Activated CD4-positive, CD25-positive, alpha-beta regulatory T cell treated with anti-CD3 and anti-CD28 coated beads, Interleukin-2, amount 50 U/mL, for 24 hours (primary cell): ENCODE data around the gene SLC10A6.

Source experiments
- ATAC-seq, 2 donors: fragments of 150-1000 bp; cut with Tn5 transposase; one replicate each; pipeline ENCODE4 v1.10.0; 2021; ENCODE audit warnings: mild to moderate bottlenecking in 1 of 2, moderate library complexity in 1 of 2

The SLC10A6 gene

GRCh38 chr4:86847571-86847970 lies 1.6 kb downstream of the SLC10A6 start:
- ATAC-seq, result no peak

- no peak for ATAC-seq
Measured at GRCh38 chr4:86846921-86847320, 2.3 kb downstream of the SLC10A6 start.

GRCh38 chr4:86845593-86845992 lies 3.6 kb downstream of the SLC10A6 start:
- ATAC-seq, result no peak

- no peak for ATAC-seq
Measured at GRCh38 chr4:86841309-86841708, 7.9 kb downstream of the SLC10A6 start.

GRCh38 chr4:86840858-86841257 lies 8.3 kb downstream of the SLC10A6 start:
- no peak for ATAC-seq

- no peak for ATAC-seq
Measured at GRCh38 chr4:86837691-86838503, 11.3 kb downstream of the SLC10A6 start.

GRCh38 chr4:86835677-86836076 lies 13.5 kb downstream of the SLC10A6 start:
- no peak for ATAC-seq

GRCh38 chr4:86834901-86835300 lies 14.3 kb downstream of the SLC10A6 start:
- ATAC-seq, result no peak

- no peak for ATAC-seq
Measured at GRCh38 chr4:86833615-86834014, 15.6 kb downstream of the SLC10A6 start.

GRCh38 chr4:86831262-86832130 lies 17.7 kb downstream of the SLC10A6 start:
- ATAC-seq, result no peak

- ATAC-seq, result no peak
Measured at GRCh38 chr4:86825511-86825910, 23.7 kb downstream of the SLC10A6 start.

- no peak for ATAC-seq
Measured at GRCh38 chr4:86822136-86822535, 27.0 kb downstream of the SLC10A6 start.

GRCh38 chr4:86821151-86821550 lies 28.0 kb downstream of the SLC10A6 start:
- ATAC-seq, result no peak

- no peak for ATAC-seq
Measured at GRCh38 chr4:86819561-86819960, 29.6 kb downstream of the SLC10A6 start.

GRCh38 chr4:86818841-86819240 lies 30.3 kb downstream of the SLC10A6 start:
- no peak for ATAC-seq

- ATAC-seq, result no peak
Measured at GRCh38 chr4:86818211-86818610, 31.0 kb downstream of the SLC10A6 start.

GRCh38 chr4:86816501-86817273 lies 32.5 kb downstream of the SLC10A6 start:
- no peak for ATAC-seq

GRCh38 chr4:86815653-86816052 lies 33.5 kb downstream of the SLC10A6 start:
- no peak for ATAC-seq

GRCh38 chr4:86810847-86811246 lies 38.3 kb downstream of the SLC10A6 start:
- no peak for ATAC-seq

- ATAC-seq, result no peak
Measured at GRCh38 chr4:86809809-86810208, 39.4 kb downstream of the SLC10A6 start.

GRCh38 chr4:86791126-86791525 lies 58.1 kb downstream of the SLC10A6 start:
- ATAC-seq, result no peak

GRCh38 chr4:86788826-86789225 lies 60.4 kb downstream of the SLC10A6 start:
- no peak for ATAC-seq

- no peak for ATAC-seq
Measured at GRCh38 chr4:86778175-86778574, 71.0 kb downstream of the SLC10A6 start.
